ENCODE results near the gene SETDB1. TPM values are rescaled to one million over a fixed set of nuclear protein-coding genes. Genes with fewer than 3 reads are reported as not detected.

The SETDB1 gene
- total RNA-seq, 1 donor from 2014 or later: 45.8 TPM

GRCh38 chr1:150905301-150905700 lies 20.9 kb upstream of the SETDB1 start:
- intact Hi-C loops (cut with DNase I): no loop called here
- Histone ChIP-seq H3K4me3 (no peak overlapping the region), H3K27ac (no peak overlapping the region), H3K27me3 (no peaks in the 10 kb centered on the region), H3K36me3 (no peaks in the 10 kb centered on the region), H3K4me1 (no peaks in the 10 kb centered on the region), H3K9me3 (no peaks in the 10 kb centered on the region)
- TF ChIP-seq CTCF (IDR thresholded peaks at IDR 0.05): no peak
- ATAC-seq (no peak), DNase-seq (no peak)

- Histone ChIP-seq H3K9me3 (no peaks in the 10 kb centered on the region), H3K27ac (no peak overlapping the region), H3K36me3 (no peaks in the 10 kb centered on the region), H3K4me3 (no peak overlapping the region), H3K4me1 (no peaks in the 10 kb centered on the region), H3K27me3 (no peaks in the 10 kb centered on the region)
- ATAC-seq (no peak), DNase-seq (no peak)
- no peak for TF ChIP-seq CTCF (IDR thresholded peaks at IDR 0.05)
- intact Hi-C loops (cut with DNase I): no loop called here
Measured at GRCh38 chr1:150906329-150906728, 19.8 kb upstream of the SETDB1 start.

- intact Hi-C loops (cut with DNase I): no loop called here
- Histone ChIP-seq H3K4me1 (no peaks in the 10 kb centered on the region), H3K4me3 (no peak overlapping the region), H3K27me3 (no peaks in the 10 kb centered on the region), H3K27ac (no peak overlapping the region), H3K9me3 (no peaks in the 10 kb centered on the region), H3K36me3 (no peaks in the 10 kb centered on the region)
- DNase-seq (no peak), ATAC-seq (no peak)
- no peak for TF ChIP-seq CTCF (IDR thresholded peaks at IDR 0.05)
Measured at GRCh38 chr1:150906813-150907212, 19.4 kb upstream of the SETDB1 start.

GRCh38 chr1:150909585-150910180 lies 16.5 kb upstream of the SETDB1 start:
- no peaks in the 10 kb centered on the region for H3K36me3 ChIP-seq
- H3K9me3 ChIP-seq: no peaks in the 10 kb centered on the region
- ATAC-seq: peak; percentile 27
- intact Hi-C loops (cut with DNase I): no loop called here
- TF ChIP-seq CTCF (IDR thresholded peaks at IDR 0.05): no peak
- H3K4me1 ChIP-seq: no peaks in the 10 kb centered on the region
- H3K4me3 ChIP-seq: no peak overlapping the region
- no peak for DNase-seq
- no peak overlapping the region for H3K27ac ChIP-seq
- H3K27me3 ChIP-seq: no peaks in the 10 kb centered on the region

- Histone ChIP-seq H3K4me3 (no peak overlapping the region), H3K27ac (no peak overlapping the region), H3K27me3 (no peaks in the 10 kb centered on the region), H3K4me1 (no peaks in the 10 kb centered on the region), H3K9me3 (no peaks in the 10 kb centered on the region), H3K36me3 (no peaks in the 10 kb centered on the region)
- ATAC-seq (no peak), DNase-seq (no peak)
- TF ChIP-seq CTCF (IDR thresholded peaks at IDR 0.05): no peak
- intact Hi-C loops (cut with DNase I): no loop called here
Measured at GRCh38 chr1:150912623-150913022, 13.5 kb upstream of the SETDB1 start.

- no peaks in the 10 kb centered on the region for H3K27me3 ChIP-seq
- no peak for TF ChIP-seq CTCF (IDR thresholded peaks at IDR 0.05)
- no peaks in the 10 kb centered on the region for H3K4me1 ChIP-seq
- H3K36me3 ChIP-seq: no peaks in the 10 kb centered on the region
- DNase-seq (no peak), ATAC-seq (no peak)
- intact Hi-C loops (cut with DNase I): no loop called here
- no peak overlapping the region for H3K27ac ChIP-seq
- H3K9me3 ChIP-seq: no peaks in the 10 kb centered on the region
- H3K4me3 ChIP-seq: no peak overlapping the region
Measured at GRCh38 chr1:150917387-150917786, 8.8 kb upstream of the SETDB1 start.

Data from upper lobe of right lung (tissue), 1 donor.